GM12865 (cell line): Measurements from ENCODE around the gene CNTN5.

Experiments used
- DNase-seq: peaks from one replicate; pipeline ENCODE4 v3.0.0; 2010; ENCODE audit warnings: low read depth
- H3K4me3 ChIP-seq: 2 replicates; pipeline ENCODE4 v1.5.1; 2011; ENCODE audit warnings: mild to moderate bottlenecking, low read depth, low read length, control low read depth
- CTCF ChIP-seq: IDR thresholded peaks from 2 replicates; pipeline ENCODE4 v1.5.1; 2011; ENCODE audit warnings: low read length, control low read depth, low read depth, inconsistent platforms; ENCODE audit not compliant: insufficient read depth; ENCODE audit errors: missing control alignments

The CNTN5 gene

DNA sequence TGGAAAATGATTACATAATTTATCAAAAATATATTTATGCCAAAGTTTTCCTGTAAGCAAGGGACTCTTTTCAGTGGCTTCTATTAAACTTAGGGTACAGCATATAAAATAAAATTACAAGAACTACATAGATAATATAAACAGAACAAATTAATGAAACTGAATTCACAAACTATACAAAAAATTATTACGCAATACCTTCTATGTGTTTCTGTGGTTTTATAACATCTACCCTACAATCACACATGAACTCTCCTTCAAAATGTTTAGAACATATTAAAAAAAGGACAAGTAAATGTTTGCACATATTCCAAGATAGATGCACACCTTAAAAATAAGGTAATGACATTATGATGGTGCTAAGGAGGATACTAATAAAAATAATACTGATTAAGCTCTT lies 235.9 kb downstream of the CNTN5 start:
- no peak for DNase-seq
- TF ChIP-seq CTCF, result no peak
- H3K4me3 ChIP-seq, result no peak overlapping the region

- no peak for DNase-seq
- TF ChIP-seq CTCF, result no peak
- H3K4me3 ChIP-seq, result no peak overlapping the region
These were observed 236.4 kb downstream of the CNTN5 start for GRCh38 chr11:99257131-99257530.

DNA sequence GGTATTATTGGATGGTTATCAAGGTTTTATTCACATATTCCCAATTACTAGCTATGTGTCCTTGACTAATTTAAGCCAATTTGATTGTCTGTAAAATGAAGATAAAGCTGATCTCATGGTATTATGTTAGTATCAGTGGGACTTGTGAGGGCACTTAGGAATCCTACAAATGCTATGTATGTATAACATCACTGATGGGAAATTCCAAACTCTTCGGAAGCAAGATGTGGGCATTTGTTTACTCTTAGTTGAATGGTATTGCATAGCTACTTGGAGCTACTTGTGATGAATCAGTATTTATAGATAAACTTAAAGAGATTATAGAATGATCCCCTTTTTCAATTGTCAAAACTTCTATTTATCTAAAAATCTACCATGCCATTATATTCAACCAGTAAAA lies 239.9 kb downstream of the CNTN5 start:
- H3K4me3 ChIP-seq, result no peak overlapping the region
- no peak for TF ChIP-seq CTCF
- DNase-seq, result no peak

DNA sequence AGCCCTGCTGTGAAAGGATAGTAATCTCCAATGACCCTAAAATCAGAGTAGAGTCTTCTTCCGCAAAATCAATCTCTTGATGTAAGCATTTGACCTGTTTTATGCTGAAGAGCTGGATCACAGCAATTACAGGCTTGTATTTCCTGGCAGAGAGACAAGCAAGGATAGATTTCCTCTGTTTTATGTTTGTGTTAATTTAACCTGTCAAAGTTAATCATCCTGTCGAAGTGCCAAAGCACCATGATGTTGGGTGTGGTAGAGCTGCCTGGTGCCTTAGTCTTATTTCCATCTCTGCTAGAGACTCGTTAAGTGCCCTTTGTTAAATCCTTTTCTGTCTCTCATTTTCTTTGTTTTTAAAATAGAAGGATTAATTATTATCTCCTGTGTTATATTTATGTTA lies 248.1 kb downstream of the CNTN5 start:
- no peak overlapping the region for H3K4me3 ChIP-seq
- DNase-seq, result no peak
- TF ChIP-seq CTCF, result no peak

GRCh38 chr11:99271527-99271926 lies 250.8 kb downstream of the CNTN5 start:
- no peak overlapping the region for H3K4me3 ChIP-seq
- no peak for TF ChIP-seq CTCF
- no peak for DNase-seq

GRCh38 chr11:99275521-99275920 lies 254.8 kb downstream of the CNTN5 start:
- no peak for DNase-seq
- no peak for TF ChIP-seq CTCF
- H3K4me3 ChIP-seq, result no peak overlapping the region

DNA sequence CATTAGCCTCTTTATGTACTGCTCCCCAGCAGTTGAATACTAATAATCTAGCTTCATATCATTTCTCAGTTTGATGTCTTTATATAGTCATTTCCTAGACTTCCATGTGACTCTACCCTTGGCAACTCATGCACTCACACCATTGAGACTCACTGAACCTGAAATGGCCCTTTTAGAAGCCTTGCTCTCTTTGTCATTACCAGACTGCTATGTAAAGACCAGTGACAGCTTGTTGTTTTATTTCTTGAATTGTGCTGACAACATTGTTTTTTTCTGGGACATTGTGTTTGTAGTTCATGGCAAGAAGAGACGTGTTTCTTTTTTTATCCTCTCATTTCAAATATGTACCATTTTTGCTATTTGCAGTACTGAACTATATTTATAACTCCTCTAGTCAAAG lies 256.5 kb downstream of the CNTN5 start:
- no peak for DNase-seq
- TF ChIP-seq CTCF, result no peak
- no peak overlapping the region for H3K4me3 ChIP-seq
